Ascending aorta (tissue), 2 donors: ENCODE data around the gene UACA. TPM values are rescaled to one million over a fixed set of nuclear protein-coding genes. Genes with fewer than 3 reads are reported as not detected.

Experiments
- DNase-seq, 2 donors: peaks; one replicate each; pipeline ENCODE4 v3.0.0-alpha.2; 2019; ENCODE audit warnings: low spot score in 2 of 2
- H3K27ac ChIP-seq, 2 donors: fragments of 200-600 bp; sonication (generic); one replicate each; pipeline ENCODE4 v1.5.1; 2016 to 2017; ENCODE audit warnings: mild to moderate bottlenecking in 1 of 2
- H3K27me3 ChIP-seq: fragments of 200-600 bp; sonication (generic); one replicate; pipeline ENCODE4 v1.5.1; 2017
- H3K36me3 ChIP-seq, 2 donors: fragments of 200-600 bp; sonication (generic); one replicate each; pipeline ENCODE4 v1.5.1; 2016
- H3K4me1 ChIP-seq, 2 donors: fragments of 200-600 bp; sonication (generic); one replicate each; pipeline ENCODE4 v1.5.1; 2016 to 2017; ENCODE audit warnings: mild to moderate bottlenecking in 1 of 2
- H3K4me3 ChIP-seq, 2 donors: fragments of 200-600 bp; sonication (generic); one replicate each; pipeline ENCODE4 v1.5.1; 2016 to 2017; ENCODE audit warnings: mild to moderate bottlenecking in 1 of 2
- H3K9me3 ChIP-seq, 2 donors: fragments of 200-600 bp; sonication (generic); one replicate each; pipeline ENCODE4 v1.5.1; 2016
- CTCF ChIP-seq, 3 experiments: fragments of 200-600 bp in 2 of 3; fragments of 450-650 bp in 1 of 3; sonication (generic) in 2 of 3; IDR thresholded peaks; one replicate each; pipeline ENCODE4 v1.5.1; 2016 to 2019; ENCODE audit warnings: antibody characterized with exemption in 3 of 3, mild to moderate bottlenecking in 1 of 3, moderate library complexity in 1 of 3
- intact Hi-C: fragments of 100-400 bp; cut with DNase I; formaldehyde crosslinking; loops from one replicate; pipeline ENCODE4 v1.15.1; 2023
- total RNA-seq: library from RNA; depleted of rRNA; stranded (reverse); fragments of >200 nt; gene quantifications from one replicate; pipeline ENCODE4 v1.1.0, GENCODE V29; 2016

The UACA gene
- total RNA-seq, 1 donor from 2014 or later, result 34.0 TPM

DNA sequence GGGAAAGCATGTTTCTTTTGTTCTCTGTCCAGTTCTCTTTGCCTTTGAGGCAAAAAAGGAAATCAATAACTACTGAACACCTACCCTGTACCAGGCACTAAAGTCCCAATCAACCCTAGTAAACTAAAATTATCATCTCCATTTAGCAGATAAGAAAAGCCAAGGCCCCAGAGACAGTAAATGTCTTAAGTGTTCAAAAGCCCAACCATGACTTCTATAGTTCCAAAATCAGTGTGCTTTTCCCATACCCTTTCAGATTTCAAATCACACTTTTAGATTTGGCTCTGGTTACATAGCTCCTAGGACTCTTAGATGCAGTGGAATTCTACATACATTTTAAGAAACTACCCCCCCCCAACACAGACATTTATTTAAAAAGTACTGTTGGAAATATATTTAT, 63.5 kb downstream of the UACA start:
- DNase-seq, result no peak
- no peaks in the 10 kb centered on the region for H3K36me3 ChIP-seq
- TF ChIP-seq CTCF (IDR thresholded peaks at IDR 0.05), result no peak
- peak overlapping the region; percentile 42 to 57 for H3K4me3 ChIP-seq
- intact Hi-C loops, result loop anchor here (5.0 kb wide), 1 partner anchor 62 kb away; the partner anchor contains the start of gene UACA
- peaks cover 3 to 53% of the 10 kb centered on the region in 2 donors for H3K4me1 ChIP-seq
- no peaks in the 10 kb centered on the region for H3K27me3 ChIP-seq
- H3K27ac ChIP-seq, result peak overlapping the region; percentile 73 to 80
- no peaks in the 10 kb centered on the region for H3K9me3 ChIP-seq

DNA sequence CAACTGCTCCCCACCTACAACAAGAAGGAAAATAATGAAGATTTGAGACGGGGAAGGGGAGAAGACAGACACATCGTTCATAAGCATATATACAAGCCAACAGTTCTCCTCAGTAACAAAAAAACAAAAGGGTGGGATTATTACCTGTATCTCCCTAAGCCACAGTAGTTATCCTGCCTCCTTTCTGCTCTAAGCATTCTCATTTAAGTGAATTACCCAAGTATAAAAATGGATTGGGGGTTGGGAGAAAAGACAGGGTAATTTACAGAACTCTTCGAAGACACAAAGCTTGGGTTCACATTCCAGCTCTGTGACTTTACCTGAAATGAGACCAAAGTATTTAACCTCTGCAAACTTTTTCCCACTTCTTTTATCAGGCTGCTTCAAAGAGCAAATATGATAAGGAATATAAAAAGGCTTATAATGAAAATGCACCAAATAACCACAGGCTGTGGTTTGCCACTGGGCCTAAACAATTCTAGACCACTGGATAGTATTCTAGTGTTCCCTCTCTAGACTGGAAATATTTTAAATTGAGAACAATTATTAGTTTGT, 64.4 kb downstream of the UACA start:
- H3K27ac ChIP-seq, result peak overlapping the region; percentile 73 to 80
- peaks cover 3 to 50% of the 10 kb centered on the region in 2 donors for H3K4me1 ChIP-seq
- no peaks in the 10 kb centered on the region for H3K9me3 ChIP-seq
- no peak for DNase-seq
- intact Hi-C loops, result no loop called here
- H3K4me3 ChIP-seq, result peak overlapping the region; percentile 13 to 57
- no peaks in the 10 kb centered on the region for H3K36me3 ChIP-seq
- H3K27me3 ChIP-seq, result no peaks in the 10 kb centered on the region
- no peak for TF ChIP-seq CTCF (IDR thresholded peaks at IDR 0.05)

GRCh38 chr15:70698426-70698825, 64.9 kb downstream of the UACA start:
- no peak for TF ChIP-seq CTCF (IDR thresholded peaks at IDR 0.05)
- intact Hi-C loops, result no loop called here
- H3K9me3 ChIP-seq, result no peaks in the 10 kb centered on the region
- peak overlapping the region; percentile 73 to 80 for H3K27ac ChIP-seq
- H3K27me3 ChIP-seq, result no peaks in the 10 kb centered on the region
- H3K36me3 ChIP-seq, result no peaks in the 10 kb centered on the region
- peak overlapping the region; percentile 23 to 57 for H3K4me3 ChIP-seq
- no peak for DNase-seq
- H3K4me1 ChIP-seq, result peaks cover 3 to 45% of the 10 kb centered on the region in 2 donors

DNA sequence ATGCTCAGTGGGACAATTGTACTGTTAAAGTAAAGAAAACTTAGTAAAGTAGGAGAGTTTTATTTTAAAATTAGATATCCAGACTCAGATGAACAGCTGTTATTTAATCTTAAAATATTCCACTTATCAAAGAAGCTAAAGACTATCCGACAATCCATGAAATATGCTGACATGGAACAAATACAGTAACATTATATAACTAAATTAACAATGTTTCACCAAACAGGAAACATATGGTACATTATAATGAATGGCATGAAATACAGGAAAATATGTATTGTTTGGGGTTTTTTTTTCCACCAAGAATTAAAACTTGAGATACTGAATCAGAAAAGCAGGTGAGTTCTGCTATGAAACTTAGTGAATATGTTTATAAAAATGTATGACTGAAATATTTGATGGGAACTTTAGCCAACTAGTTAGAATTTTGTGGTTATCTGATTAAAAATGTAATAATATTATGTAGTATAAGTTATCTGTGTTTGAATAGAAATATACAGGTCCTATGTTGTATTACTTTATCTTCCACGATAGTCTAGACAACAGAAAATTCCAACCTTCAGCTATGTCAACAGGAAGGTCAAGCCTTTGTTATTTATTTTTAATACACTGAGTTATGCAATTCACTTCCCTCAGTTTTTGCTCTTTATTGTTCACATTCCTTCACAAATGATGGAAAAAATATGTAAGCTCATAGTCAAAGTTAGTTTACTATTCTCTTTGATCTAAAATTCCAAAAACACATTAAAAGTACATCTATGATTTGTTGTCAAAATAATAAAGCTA, 72.7 kb downstream of the UACA start:
- H3K4me3 ChIP-seq, result peak overlapping the region in 1 of 2 donors; percentile 29
- intact Hi-C loops, result no loop called here
- peaks cover 10 to 17% of the 10 kb centered on the region in 2 donors for H3K36me3 ChIP-seq
- DNase-seq, result no peak
- no peaks in the 10 kb centered on the region for H3K27me3 ChIP-seq
- H3K9me3 ChIP-seq, result no peaks in the 10 kb centered on the region
- no peak overlapping the region for H3K27ac ChIP-seq
- TF ChIP-seq CTCF (IDR thresholded peaks at IDR 0.05), result no peak
- H3K4me1 ChIP-seq, result peaks cover 0 to 18% of the 10 kb centered on the region in 2 donors

DNA sequence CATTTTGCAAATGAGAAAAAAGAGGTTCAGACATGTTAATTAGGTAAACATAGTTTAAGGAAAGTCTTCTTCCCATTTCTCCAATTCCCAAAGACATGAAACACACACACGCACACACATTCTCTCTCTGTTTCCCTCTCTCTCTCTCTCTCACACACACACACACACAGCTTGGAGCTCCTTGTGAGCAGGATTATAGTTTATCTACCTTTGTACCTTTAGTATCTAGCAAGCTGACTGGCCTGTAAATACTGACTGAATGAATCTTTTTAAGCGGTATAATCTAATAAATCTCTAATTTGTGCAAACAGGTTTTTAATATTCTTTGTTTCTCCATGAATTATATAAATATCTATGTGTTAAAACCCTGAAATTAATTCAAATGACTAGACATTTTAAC, 73.3 kb downstream of the UACA start:
- peaks cover 0 to 15% of the 10 kb centered on the region in 2 donors for H3K4me1 ChIP-seq
- no peak for DNase-seq
- peaks cover 10 to 17% of the 10 kb centered on the region in 2 donors for H3K36me3 ChIP-seq
- no peak overlapping the region for H3K27ac ChIP-seq
- H3K9me3 ChIP-seq, result no peaks in the 10 kb centered on the region
- H3K4me3 ChIP-seq, result no peak overlapping the region
- intact Hi-C loops, result no loop called here
- TF ChIP-seq CTCF (IDR thresholded peaks at IDR 0.05), result no peak
- no peaks in the 10 kb centered on the region for H3K27me3 ChIP-seq
